ENCODE results near the gene ITGA5.

Gene ITGA5

GRCh38 chr12:54368025-54368708, 50.9 kb downstream of the ITGA5 start:
- H3K9ac ChIP-seq (ENCODE audit: low read length) = peak overlapping the region; percentile 45

DNA sequence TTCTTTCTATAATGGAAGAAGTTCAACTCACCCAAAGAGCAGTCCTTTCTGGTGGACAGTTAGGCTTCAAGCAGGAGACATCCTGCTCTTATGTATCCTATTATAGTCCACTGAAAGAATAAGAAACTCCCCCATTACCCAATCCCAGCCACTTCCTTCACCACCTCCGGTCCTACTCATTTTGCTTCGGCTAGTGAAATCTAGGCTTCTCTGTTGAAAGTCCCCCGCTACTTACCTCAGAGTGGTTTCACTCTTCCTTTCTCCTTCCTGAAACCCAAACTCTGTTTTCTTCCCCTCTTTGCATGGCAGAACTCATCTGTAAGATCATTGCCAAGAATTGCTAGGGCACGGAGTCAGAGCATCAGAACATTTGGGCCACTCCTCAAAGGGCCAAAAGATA, 54.7 kb downstream of the ITGA5 start, which contains the start of gene GPR84:
Gene GPR84, minus strand, starts transcription at position 74 of the 400 bp plus-strand sequence. CDS start 635 bp downstream, outside the sequence.
- H3K9ac ChIP-seq (ENCODE audit: low read length) = no peak within 1 kb of the TSS
- H3K79me2 ChIP-seq (ENCODE audit: insufficient read depth, low read length) = no peaks in the 10 kb centered on the region
- no peaks in the 10 kb centered on the region for H3K9me3 ChIP-seq (ENCODE audit: insufficient read depth, low read length)
- H2AFZ ChIP-seq (ENCODE audit: low read depth, low read length, severe bottlenecking) = no peak within 1 kb of the TSS
- no peaks in the 10 kb centered on the region for H3K9me2 ChIP-seq (replicated peaks; ENCODE audit: insufficient read depth, low read length)
- no peaks in the 10 kb centered on the region for H3K36me3 ChIP-seq (ENCODE audit: low read length)
- H3K27ac ChIP-seq (ENCODE audit: low read depth, low read length) = no peak within 1 kb of the TSS
- no peaks in the 10 kb centered on the region for H4K20me1 ChIP-seq (ENCODE audit: low read depth, low read length)
- TF ChIP-seq EZH2phosphoT487 (conservative IDR thresholded peaks at IDR 0.05; ENCODE audit: low read length) = no peak
- TF ChIP-seq, protein P1, sequence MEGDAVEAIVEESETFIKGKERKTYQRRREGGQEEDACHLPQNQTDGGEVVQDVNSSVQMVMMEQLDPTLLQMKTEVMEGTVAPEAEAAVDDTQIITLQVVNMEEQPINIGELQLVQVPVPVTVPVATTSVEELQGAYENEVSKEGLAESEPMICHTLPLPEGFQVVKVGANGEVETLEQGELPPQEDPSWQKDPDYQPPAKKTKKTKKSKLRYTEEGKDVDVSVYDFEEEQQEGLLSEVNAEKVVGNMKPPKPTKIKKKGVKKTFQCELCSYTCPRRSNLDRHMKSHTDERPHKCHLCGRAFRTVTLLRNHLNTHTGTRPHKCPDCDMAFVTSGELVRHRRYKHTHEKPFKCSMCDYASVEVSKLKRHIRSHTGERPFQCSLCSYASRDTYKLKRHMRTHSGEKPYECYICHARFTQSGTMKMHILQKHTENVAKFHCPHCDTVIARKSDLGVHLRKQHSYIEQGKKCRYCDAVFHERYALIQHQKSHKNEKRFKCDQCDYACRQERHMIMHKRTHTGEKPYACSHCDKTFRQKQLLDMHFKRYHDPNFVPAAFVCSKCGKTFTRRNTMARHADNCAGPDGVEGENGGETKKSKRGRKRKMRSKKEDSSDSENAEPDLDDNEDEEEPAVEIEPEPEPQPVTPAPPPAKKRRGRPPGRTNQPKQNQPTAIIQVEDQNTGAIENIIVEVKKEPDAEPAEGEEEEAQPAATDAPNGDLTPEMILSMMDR (IDR thresholded peaks at IDR 0.05; ENCODE audit: insufficient read depth, low read length, poor library complexity, severe bottlenecking) = no peak
- no peak within 1 kb of the TSS for H3K4me2 ChIP-seq (ENCODE audit: low read depth, low read length, poor library complexity, severe bottlenecking)
- H3K4me3 ChIP-seq (ENCODE audit: insufficient read depth, low read length, poor library complexity, severe bottlenecking) = no peak within 1 kb of the TSS
- no peaks in the 10 kb centered on the region for H3K27me3 ChIP-seq (ENCODE audit: low read length)
- H3F3A ChIP-seq (ENCODE audit: insufficient read depth) = peaks cover 12% of the 10 kb centered on the region

More at GRCh38 chr12:54368025-54368708, 50.9 kb downstream of the ITGA5 start:
- Histone ChIP-seq H4K20me1 (ENCODE audit: low read depth, low read length) (no peaks in the 10 kb centered on the region), H2AFZ (ENCODE audit: low read depth, low read length, severe bottlenecking) (peak overlapping the region; percentile 99), H3K79me2 (ENCODE audit: insufficient read depth, low read length) (no peaks in the 10 kb centered on the region), H3K4me3 (ENCODE audit: insufficient read depth, low read length, poor library complexity, severe bottlenecking) (no peak overlapping the region), H3K4me2 (ENCODE audit: low read depth, low read length, poor library complexity, severe bottlenecking) (peak overlapping the region; percentile 58), H3K27ac (ENCODE audit: low read depth, low read length) (no peak overlapping the region), H3K9me2 (replicated peaks; ENCODE audit: insufficient read depth, low read length) (no peaks in the 10 kb centered on the region), H3K27me3 (ENCODE audit: low read length) (no peaks in the 10 kb centered on the region), H3F3A (ENCODE audit: insufficient read depth) (no peaks in the 10 kb centered on the region), H3K36me3 (ENCODE audit: low read length) (no peaks in the 10 kb centered on the region), H3K9me3 (ENCODE audit: insufficient read depth, low read length) (no peaks in the 10 kb centered on the region)
- TF ChIP-seq, protein P1 (IDR thresholded peaks at IDR 0.05; ENCODE audit: insufficient read depth, low read length, poor library complexity, severe bottlenecking) = no peak
- no peak for TF ChIP-seq EZH2phosphoT487 (conservative IDR thresholded peaks at IDR 0.05; ENCODE audit: low read length)

DNA sequence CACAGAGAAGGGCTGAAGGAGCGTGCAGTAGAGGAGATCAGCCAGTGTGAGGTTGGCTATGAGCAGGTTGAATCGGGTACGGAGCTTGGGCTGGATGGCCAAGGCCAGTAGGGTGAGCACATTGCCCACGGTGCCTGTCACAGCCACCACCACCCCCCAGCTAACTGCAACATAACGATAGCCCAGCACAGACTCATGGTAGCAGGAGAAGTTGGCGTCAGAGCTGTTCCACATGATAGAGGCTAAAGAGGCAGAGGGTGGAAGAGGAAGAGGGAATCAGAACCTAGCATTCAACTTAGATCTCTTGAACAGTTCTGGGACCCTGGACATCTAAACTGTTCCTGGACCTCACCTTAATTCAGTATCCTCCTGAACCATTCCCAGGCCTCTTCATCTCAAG, 55.4 kb downstream of the ITGA5 start:
- Histone ChIP-seq H3K27me3 (ENCODE audit: low read length) (no peaks in the 10 kb centered on the region), H3K36me3 (ENCODE audit: low read length) (no peaks in the 10 kb centered on the region), H3K27ac (ENCODE audit: low read depth, low read length) (no peak overlapping the region), H3K9ac (ENCODE audit: low read length) (no peak overlapping the region), H3F3A (ENCODE audit: insufficient read depth) (peaks cover 12% of the 10 kb centered on the region), H3K79me2 (ENCODE audit: insufficient read depth, low read length) (no peaks in the 10 kb centered on the region), H3K9me2 (replicated peaks; ENCODE audit: insufficient read depth, low read length) (no peaks in the 10 kb centered on the region), H3K9me3 (ENCODE audit: insufficient read depth, low read length) (no peaks in the 10 kb centered on the region), H3K4me3 (ENCODE audit: insufficient read depth, low read length, poor library complexity, severe bottlenecking) (no peak overlapping the region), H3K4me2 (ENCODE audit: low read depth, low read length, poor library complexity, severe bottlenecking) (no peak overlapping the region), H2AFZ (ENCODE audit: low read depth, low read length, severe bottlenecking) (no peak overlapping the region), H4K20me1 (ENCODE audit: low read depth, low read length) (no peaks in the 10 kb centered on the region)
- TF ChIP-seq EZH2phosphoT487 (conservative IDR thresholded peaks at IDR 0.05; ENCODE audit: low read length) = no peak
- TF ChIP-seq, protein P1 (IDR thresholded peaks at IDR 0.05; ENCODE audit: insufficient read depth, low read length, poor library complexity, severe bottlenecking) = no peak
